ENCODE results near the gene AHSG. TPM values are rescaled to one million over a fixed set of nuclear protein-coding genes. Genes with fewer than 3 reads are reported as not detected.

Gene AHSG
- total and polyA plus RNA-seq, 2 donors (not counting 1 experiment from before 2014, with no cell fraction given): not detected

GRCh38 chr3:186590580-186591295 lies 22.1 kb upstream of the AHSG start:
- no peak overlapping the region for H3K9ac ChIP-seq (ENCODE audit: insufficient read depth, low read length)
- no peaks in the 10 kb centered on the region for H3K27me3 ChIP-seq (ENCODE audit: control insufficient read depth, insufficient read depth, low read length)
- no peak for DNase-seq (ENCODE audit: low read depth in 2 of 2)
- no peak overlapping the region for H3K4me2 ChIP-seq (ENCODE audit: extremely low read depth, insufficient read depth, low read length)
- no peaks in the 10 kb centered on the region for H4K20me1 ChIP-seq (ENCODE audit: control insufficient read depth, extremely low read depth, insufficient read depth, low read length)
- H3K4me3 ChIP-seq (replicated peaks in 1 of 4; ENCODE audit: control extremely low read depth in 1 of 4, insufficient read depth in 1 of 4, low read depth in 3 of 4, low read length in 4 of 4): no peak overlapping the region
- no peak overlapping the region for H2AFZ ChIP-seq (ENCODE audit: low read length)
- no peaks in the 10 kb centered on the region for H3K36me3 ChIP-seq (ENCODE audit: control insufficient read depth, insufficient read depth, low read length)
- H3K4me1 ChIP-seq (ENCODE audit: control insufficient read depth, extremely low read depth, insufficient read depth, low read length): no peaks in the 10 kb centered on the region
- TF ChIP-seq CTCF (conservative IDR thresholded peaks at IDR 0.05 in 1 of 2, IDR thresholded peaks at IDR 0.05 in 1 of 2; ENCODE audit: low read depth in 1 of 2, low read length in 2 of 2) (no peak), EZH2 (IDR thresholded peaks at IDR 0.05; ENCODE audit: low read length, missing control alignments) (no peak)
- no peaks in the 10 kb centered on the region for H3K9me3 ChIP-seq (ENCODE audit: control insufficient read depth, insufficient read depth, low read depth, low read length)
- no peaks in the 10 kb centered on the region for H3K79me2 ChIP-seq (ENCODE audit: control insufficient read depth, insufficient read depth, low read length)
- H3K27ac ChIP-seq (ENCODE audit: insufficient read depth, low read length): no peak overlapping the region

GRCh38 chr3:186592682-186593081 lies 20.2 kb upstream of the AHSG start:
- Histone ChIP-seq H3K27me3 (ENCODE audit: control insufficient read depth, insufficient read depth, low read length) (no peaks in the 10 kb centered on the region), H2AFZ (ENCODE audit: low read length) (no peak overlapping the region), H4K20me1 (ENCODE audit: control insufficient read depth, extremely low read depth, insufficient read depth, low read length) (no peaks in the 10 kb centered on the region), H3K9me3 (ENCODE audit: control insufficient read depth, insufficient read depth, low read depth, low read length) (no peaks in the 10 kb centered on the region), H3K4me2 (ENCODE audit: extremely low read depth, insufficient read depth, low read length) (no peak overlapping the region), H3K4me1 (ENCODE audit: control insufficient read depth, extremely low read depth, insufficient read depth, low read length) (no peaks in the 10 kb centered on the region), H3K79me2 (ENCODE audit: control insufficient read depth, insufficient read depth, low read length) (no peaks in the 10 kb centered on the region), H3K36me3 (ENCODE audit: control insufficient read depth, insufficient read depth, low read length) (no peaks in the 10 kb centered on the region), H3K9ac (ENCODE audit: insufficient read depth, low read length) (no peak overlapping the region), H3K27ac (ENCODE audit: insufficient read depth, low read length) (no peak overlapping the region), H3K4me3 (replicated peaks in 1 of 4; ENCODE audit: control extremely low read depth in 1 of 4, insufficient read depth in 1 of 4, low read depth in 3 of 4, low read length in 4 of 4) (no peak overlapping the region)
- DNase-seq (ENCODE audit: low read depth in 2 of 2): no peak
- TF ChIP-seq EZH2 (IDR thresholded peaks at IDR 0.05; ENCODE audit: low read length, missing control alignments): no peak
- TF ChIP-seq CTCF (conservative IDR thresholded peaks at IDR 0.05 in 1 of 2, IDR thresholded peaks at IDR 0.05 in 1 of 2; ENCODE audit: low read depth in 1 of 2, low read length in 2 of 2): no peak

- Histone ChIP-seq H3K9ac (ENCODE audit: insufficient read depth, low read length) (no peak overlapping the region), H2AFZ (ENCODE audit: low read length) (no peak overlapping the region), H3K27me3 (ENCODE audit: control insufficient read depth, insufficient read depth, low read length) (no peaks in the 10 kb centered on the region), H3K9me3 (ENCODE audit: control insufficient read depth, insufficient read depth, low read depth, low read length) (no peaks in the 10 kb centered on the region), H3K4me2 (ENCODE audit: extremely low read depth, insufficient read depth, low read length) (no peak overlapping the region), H3K79me2 (ENCODE audit: control insufficient read depth, insufficient read depth, low read length) (no peaks in the 10 kb centered on the region), H3K36me3 (ENCODE audit: control insufficient read depth, insufficient read depth, low read length) (no peaks in the 10 kb centered on the region), H4K20me1 (ENCODE audit: control insufficient read depth, extremely low read depth, insufficient read depth, low read length) (no peaks in the 10 kb centered on the region), H3K4me3 (replicated peaks in 1 of 4; ENCODE audit: control extremely low read depth in 1 of 4, insufficient read depth in 1 of 4, low read depth in 3 of 4, low read length in 4 of 4) (no peak overlapping the region), H3K27ac (ENCODE audit: insufficient read depth, low read length) (no peak overlapping the region), H3K4me1 (ENCODE audit: control insufficient read depth, extremely low read depth, insufficient read depth, low read length) (no peaks in the 10 kb centered on the region)
- DNase-seq (ENCODE audit: low read depth in 2 of 2): no peak
- no peak for TF ChIP-seq EZH2 (IDR thresholded peaks at IDR 0.05; ENCODE audit: low read length, missing control alignments)
- no peak for TF ChIP-seq CTCF (conservative IDR thresholded peaks at IDR 0.05 in 1 of 2, IDR thresholded peaks at IDR 0.05 in 1 of 2; ENCODE audit: low read depth in 1 of 2, low read length in 2 of 2)
Measured at GRCh38 chr3:186593862-186594261, 19.0 kb upstream of the AHSG start.

Measured in fibroblast of lung (primary cell).